IPS DF 19.7 (cell line): ENCODE data around the gene ELMO3.

ENCODE experiments used
- DNase-seq: peaks from one replicate; pipeline ENCODE4 v3.0.0-alpha.2; 2013; ENCODE audit warnings: low read depth, low spot score

The ELMO3 gene

GRCh38 chr16:67199011-67199807, at the start of gene ELMO3:
Gene ELMO3 (plus strand): TSS chr16:67199131. CDS start chr16:67199327, 196 bp downstream.
- no peak for DNase-seq

- no peak for DNase-seq
Measured at GRCh38 chr16:67149276-67150046, 49.5 kb upstream of the ELMO3 start.

GRCh38 chr16:67150047-67150832, 48.7 kb upstream of the ELMO3 start:
- DNase-seq: no peak

GRCh38 chr16:67150833-67151396, 48.0 kb upstream of the ELMO3 start, which contains the start of gene B3GNT9:
Gene B3GNT9 (minus strand): TSS chr16:67150998. CDS start chr16:67150485, 513 bp downstream.
- no peak for DNase-seq

- no peak for DNase-seq
Measured at GRCh38 chr16:67151431-67152097, 47.4 kb upstream of the ELMO3 start.

- no peak for DNase-seq
Measured at GRCh38 chr16:67154578-67155294, 44.2 kb upstream of the ELMO3 start.

GRCh38 chr16:67155295-67156142, 43.4 kb upstream of the ELMO3 start:
- no peak for DNase-seq

- no peak for DNase-seq
Measured at GRCh38 chr16:67156143-67156844, 42.6 kb upstream of the ELMO3 start.

- DNase-seq: no peak
Measured at GRCh38 chr16:67157106-67157748, 41.7 kb upstream of the ELMO3 start.

- DNase-seq: no peak
Measured at GRCh38 chr16:67157892-67158635, 40.9 kb upstream of the ELMO3 start.

- DNase-seq: no peak
Measured at GRCh38 chr16:67158637-67159600, 40.0 kb upstream of the ELMO3 start.

GRCh38 chr16:67161595-67162058, 37.3 kb upstream of the ELMO3 start:
- no peak for DNase-seq

- no peak for DNase-seq
Measured at GRCh38 chr16:67162506-67163163, 36.3 kb upstream of the ELMO3 start.

- DNase-seq: no peak
Measured at GRCh38 chr16:67163164-67163998, 35.5 kb upstream of the ELMO3 start.
